ENCODE data around the gene MALT1. TPM values are rescaled to one million over a fixed set of nuclear protein-coding genes. Genes with fewer than 3 reads are reported as not detected.

MALT1 gene
- polyA plus RNA-seq, 1 donor from 2014 or later = 40.5 TPM

DNA sequence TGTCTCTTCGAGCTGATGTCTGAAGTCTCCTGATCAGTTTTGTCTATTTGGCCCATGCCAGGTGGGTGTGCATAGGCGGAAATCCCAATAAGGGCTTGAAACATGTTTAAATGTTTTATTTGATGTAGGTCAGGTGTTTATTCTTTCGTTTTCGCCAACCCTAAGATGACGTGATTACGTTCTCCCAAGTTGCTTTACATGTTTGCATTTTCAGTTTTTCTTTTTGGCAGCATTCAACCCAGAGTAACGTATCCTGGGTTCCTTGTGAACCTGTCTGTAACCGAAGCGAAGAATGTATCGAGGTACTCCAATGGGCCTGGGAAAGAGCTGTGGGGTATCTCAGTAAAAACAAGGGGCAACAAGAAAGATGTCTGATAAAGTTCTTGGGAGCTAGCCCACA lies 45.4 kb upstream of the MALT1 start:
- no peak overlapping the region for H3K4me2 ChIP-seq (ENCODE audit: low read length)
- H3K9me2 ChIP-seq (ENCODE audit: insufficient read depth, low read length) = no peaks in the 10 kb centered on the region
- H3K27me3 ChIP-seq (ENCODE audit: insufficient read depth, low read depth, low read length) = no peaks in the 10 kb centered on the region
- no peaks in the 10 kb centered on the region for H3K9me3 ChIP-seq (ENCODE audit: low read length)
- H3K27ac ChIP-seq (ENCODE audit: low read length) = no peak overlapping the region
- no peaks in the 10 kb centered on the region for H3F3A ChIP-seq (ENCODE audit: insufficient read depth, low read length, poor library complexity, severe bottlenecking)
- TF ChIP-seq MXI1 (conservative IDR thresholded peaks at IDR 0.05; ENCODE audit: poor library complexity, severe bottlenecking) (no peak), POLR2AphosphoS5 (IDR thresholded peaks at IDR 0.05) (no peak), EP300 (conservative IDR thresholded peaks at IDR 0.05; ENCODE audit: poor library complexity, severe bottlenecking) (no peak), EZH2 (IDR thresholded peaks at IDR 0.05; ENCODE audit: borderline replicate concordance, insufficient read depth, low read length, poor library complexity, severe bottlenecking) (no peak), RAD21 (conservative IDR thresholded peaks at IDR 0.05) (no peak), REST (IDR thresholded peaks at IDR 0.05; ENCODE audit: borderline replicate concordance) (no peak), SMC3 (conservative IDR thresholded peaks at IDR 0.05; ENCODE audit: poor library complexity) (no peak), CTCF (IDR thresholded peaks at IDR 0.05; ENCODE audit: poor library complexity, severe bottlenecking) (no peak), TAF1 (IDR thresholded peaks at IDR 0.05; ENCODE audit: low read depth) (no peak)
- no peak overlapping the region for H2AFZ ChIP-seq (ENCODE audit: low read depth, low read length)
- H4K20me1 ChIP-seq (ENCODE audit: insufficient read depth) = no peaks in the 10 kb centered on the region
- H3K79me2 ChIP-seq (replicated peaks; ENCODE audit: insufficient read depth, low read length) = no peaks in the 10 kb centered on the region
- no peaks in the 10 kb centered on the region for H3K36me3 ChIP-seq (ENCODE audit: insufficient read depth, low read length)
- no peak overlapping the region for H3K9ac ChIP-seq (ENCODE audit: low read length)
- no peak overlapping the region for H3K4me3 ChIP-seq (ENCODE audit: low read length)

DNA sequence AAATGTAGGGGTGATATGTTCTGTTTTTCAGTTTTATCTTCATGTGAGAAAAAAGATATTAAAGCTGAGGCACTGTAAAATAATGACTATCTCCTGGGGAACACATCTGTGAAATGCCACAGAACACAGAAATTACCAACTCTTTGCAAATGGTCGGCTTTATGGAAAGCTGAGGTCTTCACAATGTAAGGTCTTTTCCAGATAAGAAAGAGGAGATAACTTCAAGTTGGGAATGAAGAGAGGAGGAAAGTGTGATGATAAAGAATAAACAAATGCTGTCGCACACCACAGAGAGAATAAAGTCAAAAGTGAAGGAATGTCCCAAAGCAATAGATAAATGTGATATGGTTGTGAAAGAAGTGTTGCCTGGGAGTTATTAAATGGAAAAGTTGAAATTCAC lies 41.2 kb upstream of the MALT1 start:
- H3K9ac ChIP-seq (ENCODE audit: low read length) = no peak overlapping the region
- no peak overlapping the region for H3K27ac ChIP-seq (ENCODE audit: low read length)
- no peaks in the 10 kb centered on the region for H3K27me3 ChIP-seq (ENCODE audit: insufficient read depth, low read depth, low read length)

DNA sequence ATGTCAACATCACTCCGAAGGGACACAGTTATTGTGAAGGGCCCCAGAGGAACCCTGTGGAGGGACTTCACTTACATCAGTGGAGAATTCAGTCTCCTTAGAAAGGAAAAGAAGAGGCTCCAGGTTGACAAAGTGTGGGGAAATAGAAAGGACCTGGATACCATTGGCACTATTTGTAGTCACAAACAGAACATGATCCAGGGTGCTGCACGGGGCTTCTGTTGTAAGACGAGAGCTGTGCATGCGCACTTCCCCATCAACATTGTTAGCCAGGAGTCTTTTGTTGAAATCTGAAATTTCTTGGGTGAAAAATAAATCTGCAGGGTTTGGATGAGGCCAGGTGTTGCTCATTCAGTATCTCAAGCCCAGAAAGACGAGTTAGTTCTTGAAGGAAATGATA lies 40.0 kb upstream of the MALT1 start:
- no peak overlapping the region for H3K9ac ChIP-seq (ENCODE audit: low read length)
- H3K4me2 ChIP-seq (ENCODE audit: low read length) = no peak overlapping the region
- H3K4me3 ChIP-seq (ENCODE audit: low read length) = no peak overlapping the region
- no peaks in the 10 kb centered on the region for H3K36me3 ChIP-seq (ENCODE audit: insufficient read depth, low read length)
- H3K27ac ChIP-seq (ENCODE audit: low read length) = no peak overlapping the region
- TF ChIP-seq TAF1 (IDR thresholded peaks at IDR 0.05; ENCODE audit: low read depth) (no peak), EP300 (conservative IDR thresholded peaks at IDR 0.05; ENCODE audit: poor library complexity, severe bottlenecking) (no peak), REST (IDR thresholded peaks at IDR 0.05; ENCODE audit: borderline replicate concordance) (no peak), CTCF (IDR thresholded peaks at IDR 0.05; ENCODE audit: poor library complexity, severe bottlenecking) (no peak), EZH2 (IDR thresholded peaks at IDR 0.05; ENCODE audit: borderline replicate concordance, insufficient read depth, low read length, poor library complexity, severe bottlenecking) (no peak), SMC3 (conservative IDR thresholded peaks at IDR 0.05; ENCODE audit: poor library complexity) (no peak), POLR2AphosphoS5 (IDR thresholded peaks at IDR 0.05) (no peak), MXI1 (conservative IDR thresholded peaks at IDR 0.05; ENCODE audit: poor library complexity, severe bottlenecking) (no peak), RAD21 (conservative IDR thresholded peaks at IDR 0.05) (no peak)
- H3K9me3 ChIP-seq (ENCODE audit: low read length) = no peaks in the 10 kb centered on the region
- H3F3A ChIP-seq (ENCODE audit: insufficient read depth, low read length, poor library complexity, severe bottlenecking) = no peaks in the 10 kb centered on the region
- no peak overlapping the region for H2AFZ ChIP-seq (ENCODE audit: low read depth, low read length)
- H4K20me1 ChIP-seq (ENCODE audit: insufficient read depth) = no peaks in the 10 kb centered on the region
- H3K9me2 ChIP-seq (ENCODE audit: insufficient read depth, low read length) = no peaks in the 10 kb centered on the region
- H3K79me2 ChIP-seq (replicated peaks; ENCODE audit: insufficient read depth, low read length) = no peaks in the 10 kb centered on the region
- H3K27me3 ChIP-seq (ENCODE audit: insufficient read depth, low read depth, low read length) = no peaks in the 10 kb centered on the region

More for the DNA sequence above, 41.2 kb upstream of the MALT1 start:
- Histone ChIP-seq H3K36me3 (ENCODE audit: insufficient read depth, low read length) (no peaks in the 10 kb centered on the region), H3K4me3 (ENCODE audit: low read length) (no peak overlapping the region), H4K20me1 (ENCODE audit: insufficient read depth) (no peaks in the 10 kb centered on the region), H3K9me2 (ENCODE audit: insufficient read depth, low read length) (no peaks in the 10 kb centered on the region), H3K4me2 (ENCODE audit: low read length) (no peak overlapping the region), H3K9me3 (ENCODE audit: low read length) (no peaks in the 10 kb centered on the region), H2AFZ (ENCODE audit: low read depth, low read length) (no peak overlapping the region), H3F3A (ENCODE audit: insufficient read depth, low read length, poor library complexity, severe bottlenecking) (no peaks in the 10 kb centered on the region), H3K79me2 (replicated peaks; ENCODE audit: insufficient read depth, low read length) (no peaks in the 10 kb centered on the region)
- no peak for TF ChIP-seq POLR2AphosphoS5 (IDR thresholded peaks at IDR 0.05)
